K562 (cell line): Measurements from ENCODE around the gene DDX41. TPM values are rescaled to one million over a fixed set of nuclear protein-coding genes. Genes with fewer than 3 reads are reported as not detected.

Experiments used
- AFF4 ChIP-seq: sonication (generic); formaldehyde crosslinking; IDR thresholded peaks from 2 replicates; pipeline ENCODE4 v1.8.0; 2023; ENCODE audit warnings: mild to moderate bottlenecking, missing genetic modification reagents
- DIDO1 ChIP-seq: fragments of 450-650 bp; IDR thresholded peaks from 2 replicates; pipeline ENCODE4 v1.6.1; 2016; ENCODE audit warnings: low read depth, missing biosample characterization, missing genetic modification characterization
- EGR1 ChIP-seq: fragments of 450-650 bp; conservative IDR thresholded peaks from 2 replicates; pipeline ENCODE4 v1.6.1; 2017; ENCODE audit warnings: mild to moderate bottlenecking
- NR2F6 ChIP-seq: fragments of 450-650 bp; formaldehyde crosslinking; IDR thresholded peaks from 2 replicates; pipeline ENCODE4 v1.4.0; 2020; ENCODE audit warnings: mild to moderate bottlenecking
- NR3C1 ChIP-seq: sonication (generic); formaldehyde crosslinking; IDR thresholded peaks from 2 replicates; pipeline ENCODE4 v1.8.1; 2022; ENCODE audit warnings: missing genetic modification reagents
- POLR2G ChIP-seq: fragments of 200-400 bp; formaldehyde crosslinking; IDR thresholded peaks from 2 replicates; pipeline ENCODE4 v1.6.1; 2017; ENCODE audit warnings: low read depth, mild to moderate bottlenecking, antibody characterized with exemption, low read length, moderate library complexity
- SAFB ChIP-seq: fragments of 200-400 bp; formaldehyde crosslinking; IDR thresholded peaks from 2 replicates; pipeline ENCODE4 v1.6.1; 2017; ENCODE audit warnings: low read depth, low read length, borderline replicate concordance
- TBP ChIP-seq: optimal IDR thresholded peaks from 2 replicates; pipeline ENCODE3; 2011; ENCODE audit warnings: low read depth, low read length, improper control_type of control experiment
- ZBTB40 ChIP-seq, 2 experiments: fragments of 450-650 bp in 1 of 2; sonication (generic) in 1 of 2; formaldehyde crosslinking in 1 of 2; IDR thresholded peaks; 2 replicates each; pipeline versions ENCODE4 v1.7.1 to v1.9.0; 2016 to 2022; ENCODE audit warnings: inconsistent platforms in 1 of 2, mild to moderate bottlenecking in 1 of 2, missing genetic modification reagents in 1 of 2
- ZBTB5 ChIP-seq: fragments of 450-650 bp; IDR thresholded peaks from 2 replicates; pipeline ENCODE4 v1.6.1; 2017; ENCODE audit warnings: antibody characterized with exemption
- ZNF449 ChIP-seq: fragments of 250-450 bp; sonication (Bioruptor Pico); IDR thresholded peaks from 2 replicates; pipeline ENCODE4 v1.8.0; 2022; ENCODE audit warnings: moderate library complexity, mild to moderate bottlenecking, inconsistent platforms
- polyA plus RNA-seq, 8 experiments: library from polyadenylated mRNA; depleted of rRNA in 4 of 8; stranded (reverse) in 5 of 8; unstranded in 3 of 8; fragments of >200 nt; fragmentation: Nextera tagmentation in 2 of 8; fragmentation: Illumina TruSeq in 1 of 8; extraction: Ambion mirVana in 2 of 8; extraction: Trizol in 1 of 8; gene quantifications; 2 replicates each; pipeline versions ENCODE4 v1.2.1 to v1.2.3, GENCODE V29; 2011 to 2014; ENCODE audit warnings: inconsistent platforms in 1 of 8, missing spikeins in 1 of 8
- total RNA-seq, 7 experiments: library from RNA; depleted of rRNA in 6 of 7; stranded (reverse); fragments of >200 nt in 6 of 7; fragmentation: Illumina TruSeq in 2 of 7; extraction: Trizol in 2 of 7; gene quantifications; 2 replicates each; pipeline versions ENCODE4 v1.2.1 to v1.2.3, GENCODE V29; 2011 to 2021; ENCODE audit warnings: low replicate concordance in 1 of 7

Gene DDX41
- total and polyA plus RNA-seq, 9 of the 15 experiments (the other 6 are each of a cell fraction or from before 2014, with no cell fraction given): 38.2 to 284 (median 116) TPM

- TF ChIP-seq ZBTB40 (IDR thresholded peaks at IDR 0.05): no peak
- TF ChIP-seq ZBTB40 (CRISPR knock-in tag; IDR thresholded peaks at IDR 0.05): no peak
- no peak for TF ChIP-seq NR3C1
- TF ChIP-seq ZNF449 (CRISPR knock-in tag): no peak
- TF ChIP-seq NR2F6: no peak
- no peak for TF ChIP-seq AFF4 (CRISPR knock-in tag)
- no peak for TF ChIP-seq SAFB
- TF ChIP-seq POLR2G: peak; percentile 3; the same call in 1 of the 2 replicates
- no peak for TF ChIP-seq DIDO1
- TF ChIP-seq ZBTB5: no peak
- TF ChIP-seq TBP: no peak
- no peak for TF ChIP-seq EGR1
These were observed 22.9 kb downstream of the DDX41 start (continued) for GRCh38 chr5:177493795-177494345.
